ENCODE measurements around the gene HUWE1. TPM values are rescaled to one million over a fixed set of nuclear protein-coding genes. Genes with fewer than 3 reads are reported as not detected.

Gene HUWE1
- polyA plus RNA-seq, 1 donor (not counting 4 experiments of a cell fraction or from before 2014, with no cell fraction given), result 53.6 TPM

GRCh38 chrX:53621418-53621986 lies 65.0 kb downstream of the HUWE1 start:
- DNase-seq (ENCODE audit: low read depth, low spot score) (no peak), FAIRE-seq (no peak)
- Histone ChIP-seq H3K36me3 (ENCODE audit: control insufficient read depth in 2 of 2, extremely low read depth in 1 of 2, insufficient read depth in 2 of 2, low read length in 2 of 2) (peaks cover 8 to 9% of the 10 kb centered on the region in 2 experiments), H4K20me1 (ENCODE audit: control insufficient read depth, extremely low read depth, insufficient read depth, low read length) (no peaks in the 10 kb centered on the region), H3K9me3 (ENCODE audit: control insufficient read depth, low read depth, low read length) (no peaks in the 10 kb centered on the region), H3K9ac (ENCODE audit: control insufficient read depth, extremely low read depth, insufficient read depth, low read length) (no peak overlapping the region), H3K4me2 (ENCODE audit: control insufficient read depth, extremely low read depth, insufficient read depth, low read depth, low read length) (no peak overlapping the region), H3K27me3 (ENCODE audit: control insufficient read depth, extremely low read depth, insufficient read depth, low read length) (no peaks in the 10 kb centered on the region), H2AFZ (ENCODE audit: control insufficient read depth, low read length) (no peak overlapping the region), H3K79me2 (ENCODE audit: control insufficient read depth, insufficient read depth, low read length) (no peaks in the 10 kb centered on the region), H3K4me3 (ENCODE audit: control insufficient read depth in 2 of 3, extremely low read depth in 1 of 3, insufficient read depth in 2 of 3, low read depth in 1 of 3, low read length in 3 of 3) (no peak overlapping the region), H3K9me1 (ENCODE audit: control insufficient read depth, extremely low read depth, insufficient read depth, low read length) (no peaks in the 10 kb centered on the region), H3K27ac (ENCODE audit: control insufficient read depth, insufficient read depth, low read length) (no peak overlapping the region), H3K4me1 (ENCODE audit: control insufficient read depth, extremely low read depth, insufficient read depth, low read length) (no peaks in the 10 kb centered on the region)
- TF ChIP-seq EZH2 (IDR thresholded peaks at IDR 0.05; ENCODE audit: low read length) (no peak), CTCF (optimal IDR thresholded peaks at IDR 0.05 in 1 of 3, IDR thresholded peaks at IDR 0.05 in 1 of 3, conservative IDR thresholded peaks at IDR 0.05 in 1 of 3; ENCODE audit: extremely low read depth in 1 of 3, insufficient read depth in 2 of 3, low read length in 3 of 3) (no peak)
- dilution Hi-C loops (cut with MboI; ENCODE audit: extremely low pct_ligation_motif_present, low sequenced_read_pairs), result no loop called here

DNA sequence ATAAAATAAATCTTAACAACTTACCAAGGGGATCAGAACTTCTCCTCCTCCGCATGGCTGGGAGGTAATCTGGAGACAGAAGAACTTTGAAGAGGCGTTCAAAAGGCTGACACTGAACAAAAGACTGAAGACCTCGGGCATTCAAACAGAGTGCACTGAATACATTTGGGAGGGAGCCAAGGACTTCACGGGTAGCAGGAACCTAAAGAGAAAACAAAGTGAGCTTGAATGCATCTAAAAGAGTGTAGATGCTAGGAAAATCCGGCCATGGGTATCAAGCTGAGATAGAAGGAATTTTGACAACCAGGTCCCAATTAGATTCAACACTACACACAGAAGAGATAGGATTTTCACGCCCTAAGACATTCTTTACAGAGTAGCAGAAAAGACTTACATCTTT lies 69.6 kb downstream of the HUWE1 start:
- H3K9me1 ChIP-seq (ENCODE audit: control insufficient read depth, extremely low read depth, insufficient read depth, low read length), result no peaks in the 10 kb centered on the region
- H3K9me3 ChIP-seq (ENCODE audit: control insufficient read depth, low read depth, low read length), result no peaks in the 10 kb centered on the region
- no peak overlapping the region for H3K27ac ChIP-seq (ENCODE audit: control insufficient read depth, insufficient read depth, low read length)
- peaks cover 11 to 12% of the 10 kb centered on the region in 2 experiments for H3K36me3 ChIP-seq (ENCODE audit: control insufficient read depth in 2 of 2, extremely low read depth in 1 of 2, insufficient read depth in 2 of 2, low read length in 2 of 2)
- no peaks in the 10 kb centered on the region for H3K4me1 ChIP-seq (ENCODE audit: control insufficient read depth, extremely low read depth, insufficient read depth, low read length)
- H4K20me1 ChIP-seq (ENCODE audit: control insufficient read depth, extremely low read depth, insufficient read depth, low read length), result no peaks in the 10 kb centered on the region
- H3K9ac ChIP-seq (ENCODE audit: control insufficient read depth, extremely low read depth, insufficient read depth, low read length), result no peak overlapping the region
- H3K4me3 ChIP-seq (ENCODE audit: control insufficient read depth in 2 of 3, extremely low read depth in 1 of 3, insufficient read depth in 2 of 3, low read depth in 1 of 3, low read length in 3 of 3), result no peak overlapping the region
- H3K27me3 ChIP-seq (ENCODE audit: control insufficient read depth, extremely low read depth, insufficient read depth, low read length), result no peaks in the 10 kb centered on the region
- no peak for DNase-seq (ENCODE audit: low read depth, low spot score)
- FAIRE-seq, result no peak
- no peak overlapping the region for H2AFZ ChIP-seq (ENCODE audit: control insufficient read depth, low read length)
- no peak overlapping the region for H3K4me2 ChIP-seq (ENCODE audit: control insufficient read depth, extremely low read depth, insufficient read depth, low read depth, low read length)
- peaks cover 2% of the 10 kb centered on the region for H3K79me2 ChIP-seq (ENCODE audit: control insufficient read depth, insufficient read depth, low read length)
- dilution Hi-C loops (cut with MboI; ENCODE audit: extremely low pct_ligation_motif_present, low sequenced_read_pairs), result no loop called here
- TF ChIP-seq EZH2 (IDR thresholded peaks at IDR 0.05; ENCODE audit: low read length) (no peak), CTCF (optimal IDR thresholded peaks at IDR 0.05 in 1 of 3, IDR thresholded peaks at IDR 0.05 in 1 of 3, conservative IDR thresholded peaks at IDR 0.05 in 1 of 3; ENCODE audit: extremely low read depth in 1 of 3, insufficient read depth in 2 of 3, low read length in 3 of 3) (no peak)
